Right lung (tissue), 5 donors: ENCODE measurements around the gene SNAP47. TPM values are rescaled to one million over a fixed set of nuclear protein-coding genes. Genes with fewer than 3 reads are reported as not detected.

Experiments used
- DNase-seq, 2 donors: peaks; one replicate each; pipeline ENCODE4 v3.0.0-alpha.2; 2013
- polyA plus RNA-seq, 5 donors: library from polyadenylated mRNA; unstranded; fragments of 120-200 nt; gene quantifications; one replicate each; pipeline versions ENCODE4 v1.2.1 to v1.2.3, GENCODE V29; 2013; ENCODE audit warnings: inconsistent platforms in 1 of 5, low replicate concordance in 1 of 5; ENCODE audit not compliant: insufficient read length in 5 of 5, insufficient read depth in 1 of 5

SNAP47 gene
- polyA plus RNA-seq, 5 donors: 37.5 to 46.2 (median 40.0) TPM

DNA sequence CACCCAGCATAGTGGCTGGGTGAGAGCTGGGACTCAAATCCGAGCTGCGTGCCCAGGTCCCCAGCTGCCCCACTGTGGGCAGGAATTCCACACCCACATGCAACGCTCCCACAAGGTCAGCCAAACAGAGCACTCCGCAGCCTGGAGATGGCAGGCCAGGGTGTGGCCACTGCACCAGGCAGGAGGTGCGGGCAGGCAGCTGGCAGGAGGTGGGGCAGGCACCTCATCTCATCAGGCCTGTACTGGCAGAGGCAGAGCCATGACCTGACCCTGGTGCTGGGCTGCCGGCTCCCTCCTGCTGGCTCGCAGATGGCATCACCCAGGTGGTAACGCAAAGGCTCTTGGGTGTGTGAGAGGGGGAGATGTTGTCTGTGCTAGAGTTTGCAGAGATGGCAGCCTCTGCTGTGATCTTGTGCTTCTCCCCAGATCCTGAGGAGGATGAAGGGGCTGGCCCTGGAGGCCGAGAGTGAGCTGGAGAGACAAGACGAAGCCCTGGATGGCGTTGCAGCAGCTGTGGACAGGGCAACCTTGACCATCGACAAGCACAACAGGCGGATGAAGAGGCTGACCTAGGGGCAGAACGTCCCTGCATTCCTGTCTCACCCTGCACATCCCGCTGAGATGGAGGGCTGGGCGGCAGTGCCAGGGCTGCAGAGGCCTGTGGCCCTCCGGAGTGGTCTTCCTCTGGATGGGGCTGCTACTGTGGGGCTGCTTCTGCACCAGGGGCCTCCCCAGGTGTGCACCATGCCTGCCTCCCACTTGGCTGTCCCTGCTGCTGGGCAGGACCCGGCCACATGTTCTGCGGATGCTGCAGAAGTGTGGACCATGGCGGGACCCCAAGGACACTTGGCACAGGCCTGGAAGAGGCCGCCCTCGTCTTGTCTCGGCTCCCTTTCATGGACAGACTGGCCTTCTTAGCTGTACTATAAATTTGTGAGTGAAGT lies 45.1 kb downstream of the SNAP47 start:
- DNase-seq: no peak

- DNase-seq: no peak
Measured at GRCh38 chr1:227781314-227781930, 46.2 kb downstream of the SNAP47 start.

DNA sequence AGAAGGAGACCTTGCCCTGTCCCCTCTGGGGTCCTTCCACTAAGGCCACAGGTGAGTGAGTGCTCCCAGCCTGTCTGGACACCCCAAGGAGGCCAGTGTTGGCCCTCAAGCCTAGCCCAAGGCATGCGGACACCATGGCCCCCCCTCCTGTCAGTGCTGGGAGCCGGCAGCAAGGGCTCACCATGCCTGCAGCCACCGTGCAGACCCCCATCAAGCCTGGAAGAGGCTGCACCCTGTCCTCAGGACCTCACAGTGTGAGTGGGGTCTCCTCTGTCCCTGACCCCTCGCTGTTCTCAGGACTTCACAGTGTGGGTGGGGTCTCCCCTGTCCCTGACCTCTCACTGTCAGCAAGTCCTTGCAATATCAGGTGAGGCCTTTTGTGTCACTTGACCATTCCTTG lies 47.0 kb downstream of the SNAP47 start:
- DNase-seq: no peak

DNA sequence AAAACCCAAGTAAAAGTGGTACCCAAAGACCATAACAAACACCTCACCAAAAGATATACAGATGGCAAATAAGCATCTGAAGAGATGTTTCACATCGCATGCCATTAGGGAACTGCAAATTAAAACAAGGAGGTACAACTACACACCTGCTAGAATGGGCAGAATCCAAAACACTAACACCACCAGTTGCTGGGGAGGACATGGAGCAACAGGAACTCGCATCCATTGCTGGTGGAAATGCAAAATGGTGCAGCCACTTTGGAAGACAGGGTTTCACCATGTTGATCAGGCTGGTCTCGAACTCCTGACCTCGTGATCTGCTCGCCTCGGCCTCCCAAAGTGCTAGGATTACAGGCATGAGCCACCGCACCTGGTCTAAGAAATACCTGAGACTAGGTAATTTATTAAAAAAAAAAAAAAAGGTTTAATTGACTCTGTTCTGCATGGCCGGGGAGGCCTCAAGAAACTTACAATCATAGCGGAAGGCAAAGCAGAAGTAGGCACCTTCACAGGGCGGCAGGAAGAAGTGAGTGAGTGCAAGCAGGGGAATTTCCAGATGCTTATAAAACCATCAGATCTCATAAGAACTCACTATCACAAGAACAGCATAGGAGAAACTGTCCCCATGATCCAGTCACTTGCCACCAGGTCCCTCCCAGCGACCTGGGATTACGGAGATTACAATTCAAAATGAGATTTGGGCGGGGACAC lies 50.0 kb downstream of the SNAP47 start:
- DNase-seq: no peak

- DNase-seq: no peak
Measured at GRCh38 chr1:227785805-227786671, 50.8 kb downstream of the SNAP47 start.

GRCh38 chr1:227786673-227787512 lies 51.7 kb downstream of the SNAP47 start:
- no peak for DNase-seq

DNA sequence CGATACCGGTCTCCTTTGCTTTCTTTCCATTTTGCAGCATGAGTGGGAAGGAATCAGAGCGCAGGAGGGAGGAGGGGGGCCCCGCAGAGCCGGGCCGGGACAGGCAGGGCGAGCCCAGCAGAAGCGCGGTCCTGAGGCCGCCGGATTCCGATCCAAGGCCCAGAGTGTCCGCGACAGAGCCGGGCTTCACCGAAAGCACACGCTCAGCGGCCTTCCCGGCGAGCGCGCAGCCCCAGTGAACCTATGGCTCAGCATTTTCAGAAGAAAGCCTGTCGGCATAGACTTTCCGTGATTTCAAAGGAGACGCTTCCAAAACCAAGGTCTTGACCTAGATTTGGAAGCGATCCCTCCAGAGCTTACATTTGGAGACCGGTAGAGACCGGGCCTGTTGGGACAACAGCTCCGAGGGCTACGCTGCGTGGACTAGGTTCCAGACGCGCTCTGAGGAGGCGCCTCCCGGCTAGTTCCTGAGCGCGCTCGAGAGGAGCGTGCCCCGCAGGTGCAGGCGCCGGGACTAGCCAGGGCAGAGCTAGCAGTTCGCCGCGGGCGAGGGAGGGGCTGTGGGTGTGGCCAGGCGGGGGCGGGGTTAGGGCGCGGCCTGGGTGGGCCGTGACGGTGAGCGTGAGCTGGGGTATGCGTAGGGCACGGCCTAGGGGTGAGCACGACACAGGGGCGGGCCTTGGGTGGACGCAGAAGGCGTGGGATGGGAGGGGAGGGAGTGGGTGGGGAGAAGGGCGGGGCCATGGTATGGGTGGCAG lies 52.5 kb downstream of the SNAP47 start:
- peak; percentile 85 to 89 for DNase-seq

GRCh38 chr1:227788271-227789083 lies 53.2 kb downstream of the SNAP47 start:
- DNase-seq: peak; percentile 66 to 69

GRCh38 chr1:227789084-227790033 lies 54.1 kb downstream of the SNAP47 start:
- DNase-seq: no peak

GRCh38 chr1:227790034-227790400 lies 54.8 kb downstream of the SNAP47 start:
- DNase-seq: no peak

- no peak for DNase-seq
Measured at GRCh38 chr1:227790868-227791267, 55.6 kb downstream of the SNAP47 start.

DNA sequence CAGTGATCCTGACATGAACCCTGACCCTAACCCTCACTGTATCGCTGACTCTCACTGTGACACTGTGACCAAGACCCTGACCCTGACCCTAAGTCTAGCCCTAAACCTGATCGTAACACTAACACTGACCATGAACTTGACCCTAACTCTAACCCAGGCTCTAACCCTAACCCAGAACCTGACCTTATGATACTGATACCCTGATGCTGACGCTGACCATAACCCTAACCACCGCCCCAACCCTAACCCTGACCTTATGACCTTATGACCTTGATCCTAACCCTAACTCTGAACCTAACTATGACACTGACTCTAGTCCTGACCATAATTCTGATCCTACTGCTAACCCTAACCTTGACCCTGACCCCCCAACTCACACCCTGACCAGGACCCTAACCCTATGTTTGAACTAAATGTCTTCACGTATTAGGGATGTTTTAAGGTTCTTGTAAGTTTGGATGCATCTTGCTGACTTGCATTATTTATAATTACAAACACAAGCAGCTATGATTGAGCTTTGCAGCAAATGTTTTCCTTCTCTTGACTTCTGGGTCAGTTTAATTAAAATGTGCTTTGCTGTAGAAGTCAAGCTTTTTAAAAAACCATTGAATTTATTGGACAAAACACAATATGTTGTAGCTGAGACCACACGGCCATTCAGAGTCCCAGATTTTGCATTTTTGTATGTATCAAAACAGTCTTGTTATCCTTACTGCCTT lies 56.3 kb downstream of the SNAP47 start:
- DNase-seq: no peak

- no peak for DNase-seq
Measured at GRCh38 chr1:227792216-227793078, 57.2 kb downstream of the SNAP47 start.

GRCh38 chr1:227793079-227793947 lies 58.1 kb downstream of the SNAP47 start:
- DNase-seq: no peak
